LNCaP clone FGC (cell line): ENCODE data around the gene KLHL22.

Source experiments
- DNase-seq: peaks from one replicate; pipeline ENCODE4 v3.0.0-alpha.2; 2011; ENCODE audit warnings: low read depth
- H3K4me3 ChIP-seq: 2 replicates; pipeline ENCODE4 v1.5.1; 2011; ENCODE audit warnings: mild to moderate bottlenecking, low read depth, low read length, control low read depth
- TF ChIP-seq, protein P1 (sequence below): IDR thresholded peaks from 2 replicates; pipeline ENCODE4 v1.5.1; 2012; ENCODE audit warnings: mild to moderate bottlenecking; ENCODE audit not compliant: control insufficient read depth, insufficient read depth; ENCODE audit errors: extremely low read depth

Gene KLHL22

DNA sequence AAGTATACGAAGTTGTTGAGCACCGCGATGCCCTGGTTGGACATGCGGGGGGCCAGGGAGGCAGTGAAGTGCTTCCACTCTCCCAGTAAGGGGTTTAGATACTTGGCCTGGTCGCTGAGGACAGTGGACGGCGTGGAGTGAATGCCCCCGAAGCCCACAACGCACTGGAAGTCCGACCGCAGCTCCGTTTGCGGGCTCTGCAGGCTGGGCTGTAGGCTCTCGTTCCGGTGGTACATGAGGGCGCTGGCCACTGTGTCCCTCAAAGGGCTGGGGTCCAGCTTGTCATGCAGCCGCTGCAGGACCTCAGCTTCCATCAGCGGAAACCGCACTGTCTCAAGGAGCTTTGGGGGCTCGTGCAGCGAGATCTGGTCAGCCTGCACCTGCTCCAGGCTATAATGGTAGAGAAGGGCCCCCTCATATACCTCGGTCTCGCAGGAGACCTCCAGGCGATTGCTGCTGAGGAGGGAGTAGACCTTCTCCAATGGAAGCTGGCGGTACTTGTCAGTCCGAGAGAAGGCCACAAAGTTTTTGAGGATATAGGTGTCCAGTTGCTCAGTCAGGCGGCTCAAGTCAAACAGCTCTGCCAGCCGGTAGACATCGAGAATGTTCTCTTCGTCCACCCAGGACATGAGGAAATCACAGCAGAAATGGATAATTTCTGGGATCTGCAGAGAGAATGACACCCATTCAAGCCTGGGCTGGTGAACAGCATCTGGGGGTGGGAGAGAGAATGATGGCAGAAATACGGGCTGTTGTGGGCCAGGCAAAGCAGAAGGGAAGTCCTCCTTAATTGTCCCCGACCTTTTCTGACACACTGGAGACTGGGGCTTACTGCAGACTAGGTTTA, 30.5 kb downstream of the KLHL22 start:
- no peak for DNase-seq
- no peak overlapping the region for H3K4me3 ChIP-seq
- TF ChIP-seq, protein P1, sequence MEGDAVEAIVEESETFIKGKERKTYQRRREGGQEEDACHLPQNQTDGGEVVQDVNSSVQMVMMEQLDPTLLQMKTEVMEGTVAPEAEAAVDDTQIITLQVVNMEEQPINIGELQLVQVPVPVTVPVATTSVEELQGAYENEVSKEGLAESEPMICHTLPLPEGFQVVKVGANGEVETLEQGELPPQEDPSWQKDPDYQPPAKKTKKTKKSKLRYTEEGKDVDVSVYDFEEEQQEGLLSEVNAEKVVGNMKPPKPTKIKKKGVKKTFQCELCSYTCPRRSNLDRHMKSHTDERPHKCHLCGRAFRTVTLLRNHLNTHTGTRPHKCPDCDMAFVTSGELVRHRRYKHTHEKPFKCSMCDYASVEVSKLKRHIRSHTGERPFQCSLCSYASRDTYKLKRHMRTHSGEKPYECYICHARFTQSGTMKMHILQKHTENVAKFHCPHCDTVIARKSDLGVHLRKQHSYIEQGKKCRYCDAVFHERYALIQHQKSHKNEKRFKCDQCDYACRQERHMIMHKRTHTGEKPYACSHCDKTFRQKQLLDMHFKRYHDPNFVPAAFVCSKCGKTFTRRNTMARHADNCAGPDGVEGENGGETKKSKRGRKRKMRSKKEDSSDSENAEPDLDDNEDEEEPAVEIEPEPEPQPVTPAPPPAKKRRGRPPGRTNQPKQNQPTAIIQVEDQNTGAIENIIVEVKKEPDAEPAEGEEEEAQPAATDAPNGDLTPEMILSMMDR, result no peak

DNA sequence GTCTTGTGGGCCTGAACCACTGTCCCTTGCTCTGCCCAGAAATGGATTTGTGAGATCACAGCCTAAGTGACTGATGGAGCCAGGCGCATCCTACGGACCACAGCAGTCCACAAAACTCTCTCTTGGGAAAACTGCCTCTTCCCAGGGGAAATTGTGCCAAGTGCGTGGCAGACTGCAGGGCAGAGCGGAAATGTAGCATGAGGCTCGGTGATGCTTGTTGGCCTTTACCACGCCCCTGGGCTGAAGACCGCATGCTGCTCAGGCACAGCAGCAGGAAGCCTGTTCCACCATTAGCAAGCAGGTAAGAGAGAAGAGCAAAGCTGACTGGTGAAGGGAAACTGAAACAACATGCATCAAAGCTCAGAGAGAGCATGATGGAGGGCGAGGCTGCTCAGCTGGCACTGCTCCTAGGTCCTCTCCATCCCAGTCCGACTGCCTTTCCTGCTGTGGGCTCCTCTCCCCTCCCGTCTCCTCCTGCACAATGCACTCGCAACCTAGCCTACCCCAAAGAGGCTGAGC, 31.4 kb downstream of the KLHL22 start:
- TF ChIP-seq, protein P1, result no peak
- no peak for DNase-seq
- no peak overlapping the region for H3K4me3 ChIP-seq

GRCh38 chr22:20463324-20464095, 32.1 kb downstream of the KLHL22 start:
- no peak for DNase-seq
- TF ChIP-seq, protein P1, result no peak
- H3K4me3 ChIP-seq, result no peak overlapping the region

DNA sequence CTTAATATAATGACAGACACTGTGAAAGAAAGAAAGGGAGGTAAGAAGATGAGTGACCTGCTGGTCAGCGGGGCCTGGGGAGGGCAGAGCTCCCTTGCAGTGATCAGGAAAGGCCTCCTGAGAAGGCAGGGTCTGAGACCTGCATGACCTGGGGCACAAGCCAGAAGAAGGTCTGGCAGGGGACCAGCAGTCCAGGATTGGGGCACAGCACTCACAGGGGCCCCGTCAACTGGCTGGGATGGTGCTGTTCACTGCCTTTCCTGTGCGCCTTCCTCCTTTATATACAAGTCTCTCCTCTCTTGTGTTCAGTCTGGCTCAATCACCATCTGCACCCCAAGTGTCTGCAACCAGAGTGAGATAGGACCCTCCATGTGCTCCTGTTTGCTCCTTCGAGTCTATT, 35.7 kb downstream of the KLHL22 start:
- no peak overlapping the region for H3K4me3 ChIP-seq
- DNase-seq, result no peak
- TF ChIP-seq, protein P1, result no peak

DNA sequence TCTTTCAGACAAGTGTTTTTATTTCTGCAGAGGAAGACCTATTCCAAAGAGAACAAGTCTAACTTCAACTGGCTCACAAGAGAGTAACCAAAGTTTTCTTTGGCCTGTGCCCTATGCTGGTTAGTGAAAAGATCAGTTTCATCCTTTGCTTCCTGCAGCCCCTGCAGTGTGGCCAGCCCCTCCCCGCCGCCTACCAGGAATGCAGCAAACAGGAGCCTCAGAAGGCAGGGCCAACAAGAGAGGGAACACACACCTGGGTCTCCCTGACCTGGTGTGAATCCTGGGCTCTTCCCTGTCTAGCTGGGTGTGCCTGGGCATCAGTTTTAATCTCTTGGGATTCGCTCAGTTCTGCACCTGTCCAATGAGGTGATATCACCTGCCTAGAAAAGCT, 36.4 kb downstream of the KLHL22 start:
- H3K4me3 ChIP-seq, result no peak overlapping the region
- DNase-seq, result no peak
- TF ChIP-seq, protein P1, result no peak

GRCh38 chr22:20458530-20459151, 37.0 kb downstream of the KLHL22 start:
- TF ChIP-seq, protein P1, result no peak
- DNase-seq, result no peak
- H3K4me3 ChIP-seq, result no peak overlapping the region
